Measurements from ENCODE around the gene GNL2.

DNA sequence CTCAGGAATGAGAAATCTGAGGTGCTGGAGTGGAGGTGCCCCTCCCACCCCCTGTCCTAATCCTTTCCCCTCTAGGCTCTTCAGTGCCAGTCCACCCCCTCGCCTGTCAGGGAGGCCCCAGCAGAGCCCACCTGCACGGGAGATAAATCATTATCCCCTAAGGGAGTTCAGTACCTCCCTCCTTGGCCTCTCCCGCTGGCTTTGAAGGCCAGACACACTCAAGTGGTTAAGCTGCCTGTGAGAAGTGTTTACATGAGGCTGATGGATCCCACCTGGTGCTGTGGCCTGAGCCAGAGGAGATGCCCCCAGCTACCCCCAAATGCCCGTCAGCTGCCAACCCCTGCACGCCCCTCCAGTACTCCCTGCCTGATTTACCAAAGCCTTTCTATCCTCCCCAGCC, 35.3 kb upstream of the GNL2 start:
- TF ChIP-seq, protein P1, sequence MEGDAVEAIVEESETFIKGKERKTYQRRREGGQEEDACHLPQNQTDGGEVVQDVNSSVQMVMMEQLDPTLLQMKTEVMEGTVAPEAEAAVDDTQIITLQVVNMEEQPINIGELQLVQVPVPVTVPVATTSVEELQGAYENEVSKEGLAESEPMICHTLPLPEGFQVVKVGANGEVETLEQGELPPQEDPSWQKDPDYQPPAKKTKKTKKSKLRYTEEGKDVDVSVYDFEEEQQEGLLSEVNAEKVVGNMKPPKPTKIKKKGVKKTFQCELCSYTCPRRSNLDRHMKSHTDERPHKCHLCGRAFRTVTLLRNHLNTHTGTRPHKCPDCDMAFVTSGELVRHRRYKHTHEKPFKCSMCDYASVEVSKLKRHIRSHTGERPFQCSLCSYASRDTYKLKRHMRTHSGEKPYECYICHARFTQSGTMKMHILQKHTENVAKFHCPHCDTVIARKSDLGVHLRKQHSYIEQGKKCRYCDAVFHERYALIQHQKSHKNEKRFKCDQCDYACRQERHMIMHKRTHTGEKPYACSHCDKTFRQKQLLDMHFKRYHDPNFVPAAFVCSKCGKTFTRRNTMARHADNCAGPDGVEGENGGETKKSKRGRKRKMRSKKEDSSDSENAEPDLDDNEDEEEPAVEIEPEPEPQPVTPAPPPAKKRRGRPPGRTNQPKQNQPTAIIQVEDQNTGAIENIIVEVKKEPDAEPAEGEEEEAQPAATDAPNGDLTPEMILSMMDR (IDR thresholded peaks at IDR 0.05), result no peak
- no peak for TF ChIP-seq POLR2A (IDR thresholded peaks at IDR 0.05)
